Medulla oblongata (tissue), 1 donor: ENCODE data around the gene MBTPS1.

Experiments used
- DNase-seq: peaks from one replicate; pipeline ENCODE4 v3.0.0-alpha.2; 2015; ENCODE audit errors: extremely low spot score

Gene MBTPS1

GRCh38 chr16:84074721-84075120, 42.0 kb downstream of the MBTPS1 start:
- DNase-seq: no peak

GRCh38 chr16:84072014-84072413, 44.7 kb downstream of the MBTPS1 start:
- DNase-seq: no peak

GRCh38 chr16:84071121-84071520, 45.6 kb downstream of the MBTPS1 start:
- DNase-seq: no peak

GRCh38 chr16:84069540-84069939, 47.2 kb downstream of the MBTPS1 start:
- peak; percentile 59 for DNase-seq

GRCh38 chr16:84068783-84069462, 47.8 kb downstream of the MBTPS1 start:
- no peak for DNase-seq

GRCh38 chr16:84068041-84068440, 48.7 kb downstream of the MBTPS1 start:
- DNase-seq: no peak

GRCh38 chr16:84067640-84068039, 49.1 kb downstream of the MBTPS1 start:
- no peak for DNase-seq

- peak; percentile 77 for DNase-seq
These were observed 51.1 kb downstream of the MBTPS1 start for GRCh38 chr16:84065536-84066132.

- DNase-seq: no peak
These were observed 52.8 kb downstream of the MBTPS1 start for GRCh38 chr16:84063980-84064379.

GRCh38 chr16:84062734-84063640, 53.8 kb downstream of the MBTPS1 start:
- DNase-seq: peak; percentile 62

GRCh38 chr16:84061236-84061819, 55.4 kb downstream of the MBTPS1 start:
- no peak for DNase-seq

GRCh38 chr16:84059946-84060901, 56.5 kb downstream of the MBTPS1 start:
- DNase-seq: no peak

GRCh38 chr16:84059111-84059510, 57.6 kb downstream of the MBTPS1 start:
- no peak for DNase-seq

- no peak for DNase-seq
These were observed 58.1 kb downstream of the MBTPS1 start for GRCh38 chr16:84058664-84059063.

- no peak for DNase-seq
These were observed 58.5 kb downstream of the MBTPS1 start for GRCh38 chr16:84058211-84058610.

GRCh38 chr16:84056933-84057332, 59.8 kb downstream of the MBTPS1 start:
- no peak for DNase-seq

GRCh38 chr16:84055801-84056634, 60.7 kb downstream of the MBTPS1 start:
- DNase-seq: no peak

- no peak for DNase-seq
These were observed 61.4 kb downstream of the MBTPS1 start for GRCh38 chr16:84055366-84055765.

- DNase-seq: no peak
These were observed 61.8 kb downstream of the MBTPS1 start for GRCh38 chr16:84054916-84055315.

- DNase-seq: no peak
These were observed 62.5 kb downstream of the MBTPS1 start for GRCh38 chr16:84054271-84054670.
